Fibroblast of lung (primary cell): Measurements from ENCODE around the gene NMRK1.

Source experiments
- EZH2 ChIP-seq: IDR thresholded peaks from 2 replicates; pipeline ENCODE4 v1.5.1; 2012; ENCODE audit warnings: low read length, control low read depth, mild to moderate bottlenecking; ENCODE audit errors: missing control alignments
- TF ChIP-seq, protein P1 (sequence below), 2 donors: IDR thresholded peaks in 1 of 2; conservative IDR thresholded peaks in 1 of 2; 1 replicate in 1 of 2; 2 replicates in 1 of 2; pipeline ENCODE4 v1.5.1; 2011 to 2012; ENCODE audit warnings: low read length in 2 of 2, control low read depth in 1 of 2, inconsistent platforms in 1 of 2, low read depth in 1 of 2, mild to moderate bottlenecking in 1 of 2

- TF ChIP-seq, protein P1, sequence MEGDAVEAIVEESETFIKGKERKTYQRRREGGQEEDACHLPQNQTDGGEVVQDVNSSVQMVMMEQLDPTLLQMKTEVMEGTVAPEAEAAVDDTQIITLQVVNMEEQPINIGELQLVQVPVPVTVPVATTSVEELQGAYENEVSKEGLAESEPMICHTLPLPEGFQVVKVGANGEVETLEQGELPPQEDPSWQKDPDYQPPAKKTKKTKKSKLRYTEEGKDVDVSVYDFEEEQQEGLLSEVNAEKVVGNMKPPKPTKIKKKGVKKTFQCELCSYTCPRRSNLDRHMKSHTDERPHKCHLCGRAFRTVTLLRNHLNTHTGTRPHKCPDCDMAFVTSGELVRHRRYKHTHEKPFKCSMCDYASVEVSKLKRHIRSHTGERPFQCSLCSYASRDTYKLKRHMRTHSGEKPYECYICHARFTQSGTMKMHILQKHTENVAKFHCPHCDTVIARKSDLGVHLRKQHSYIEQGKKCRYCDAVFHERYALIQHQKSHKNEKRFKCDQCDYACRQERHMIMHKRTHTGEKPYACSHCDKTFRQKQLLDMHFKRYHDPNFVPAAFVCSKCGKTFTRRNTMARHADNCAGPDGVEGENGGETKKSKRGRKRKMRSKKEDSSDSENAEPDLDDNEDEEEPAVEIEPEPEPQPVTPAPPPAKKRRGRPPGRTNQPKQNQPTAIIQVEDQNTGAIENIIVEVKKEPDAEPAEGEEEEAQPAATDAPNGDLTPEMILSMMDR (conservative IDR thresholded peaks at IDR 0.05 in 1 of 2, IDR thresholded peaks at IDR 0.05 in 1 of 2; ENCODE audit: low read depth in 1 of 2, low read length in 2 of 2): no peak
- TF ChIP-seq EZH2: no peak
These were observed 64.1 kb downstream of the NMRK1 start for GRCh38 chr9:75023846-75024245.
